Measurements from ENCODE around the gene BPTF. TPM values are rescaled to one million over a fixed set of nuclear protein-coding genes. Genes with fewer than 3 reads are reported as not detected.

The BPTF gene
- total and polyA plus RNA-seq, 12 donors: 17.3 to 91.6 (median 62.2) TPM

DNA sequence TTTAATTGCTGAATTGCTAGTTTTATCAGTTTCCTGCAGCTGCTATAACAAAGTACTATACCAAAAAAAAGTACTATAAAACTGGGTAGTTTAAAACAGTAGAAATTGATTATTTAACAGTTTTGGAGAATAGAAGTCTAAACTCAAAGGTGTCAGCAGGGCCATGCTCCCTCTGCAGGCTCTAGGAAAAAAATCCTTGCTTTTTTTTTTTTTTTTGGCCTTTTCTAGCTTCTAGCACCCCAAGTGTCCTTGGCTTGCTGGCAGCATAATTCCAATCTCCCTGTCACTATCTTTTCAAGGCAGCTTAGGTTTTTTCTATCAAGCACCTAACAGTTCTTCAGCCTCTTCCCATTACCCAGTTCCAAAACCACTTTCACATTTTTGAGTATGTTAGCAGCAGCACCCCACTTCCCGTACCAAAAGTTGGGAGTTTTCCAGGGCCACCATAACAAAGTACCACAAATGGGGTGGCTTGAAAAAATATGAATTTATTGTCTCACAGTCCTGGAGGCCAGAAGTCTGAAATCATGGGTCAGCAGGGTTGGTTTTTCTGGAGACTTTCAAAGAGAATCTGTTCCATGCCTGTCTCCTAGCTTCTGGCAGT is 37.4 kb downstream of the BPTF start:
- intact Hi-C loops (cut with DNase I): no loop called here
- no peak overlapping the region for H3K27ac ChIP-seq
- DNase-seq: peak in 3 of 7 donors; percentile 18 to 36 (median 29)
- peaks cover 0 to 3% of the 10 kb centered on the region in 2 donors for H3K36me3 ChIP-seq (replicated peaks in 1 of 2)
- no peak overlapping the region for H3K4me3 ChIP-seq
- H3K4me1 ChIP-seq (replicated peaks in 1 of 2): peaks cover 0 to 28% of the 10 kb centered on the region in 2 donors
- no peaks in the 10 kb centered on the region for H3K27me3 ChIP-seq
- TF ChIP-seq, protein P1, sequence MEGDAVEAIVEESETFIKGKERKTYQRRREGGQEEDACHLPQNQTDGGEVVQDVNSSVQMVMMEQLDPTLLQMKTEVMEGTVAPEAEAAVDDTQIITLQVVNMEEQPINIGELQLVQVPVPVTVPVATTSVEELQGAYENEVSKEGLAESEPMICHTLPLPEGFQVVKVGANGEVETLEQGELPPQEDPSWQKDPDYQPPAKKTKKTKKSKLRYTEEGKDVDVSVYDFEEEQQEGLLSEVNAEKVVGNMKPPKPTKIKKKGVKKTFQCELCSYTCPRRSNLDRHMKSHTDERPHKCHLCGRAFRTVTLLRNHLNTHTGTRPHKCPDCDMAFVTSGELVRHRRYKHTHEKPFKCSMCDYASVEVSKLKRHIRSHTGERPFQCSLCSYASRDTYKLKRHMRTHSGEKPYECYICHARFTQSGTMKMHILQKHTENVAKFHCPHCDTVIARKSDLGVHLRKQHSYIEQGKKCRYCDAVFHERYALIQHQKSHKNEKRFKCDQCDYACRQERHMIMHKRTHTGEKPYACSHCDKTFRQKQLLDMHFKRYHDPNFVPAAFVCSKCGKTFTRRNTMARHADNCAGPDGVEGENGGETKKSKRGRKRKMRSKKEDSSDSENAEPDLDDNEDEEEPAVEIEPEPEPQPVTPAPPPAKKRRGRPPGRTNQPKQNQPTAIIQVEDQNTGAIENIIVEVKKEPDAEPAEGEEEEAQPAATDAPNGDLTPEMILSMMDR (IDR thresholded peaks at IDR 0.05): peak in 1 of 6 experiments; percentile 12
- TF ChIP-seq POLR2A (IDR thresholded peaks at IDR 0.05): no peak
- 83 to 91% (median 88%) methylated on average over 1 of the region's 1 CpG for WGBS, 4 donors
- no peaks in the 10 kb centered on the region for H3K9me3 ChIP-seq (replicated peaks in 1 of 3)

DNA sequence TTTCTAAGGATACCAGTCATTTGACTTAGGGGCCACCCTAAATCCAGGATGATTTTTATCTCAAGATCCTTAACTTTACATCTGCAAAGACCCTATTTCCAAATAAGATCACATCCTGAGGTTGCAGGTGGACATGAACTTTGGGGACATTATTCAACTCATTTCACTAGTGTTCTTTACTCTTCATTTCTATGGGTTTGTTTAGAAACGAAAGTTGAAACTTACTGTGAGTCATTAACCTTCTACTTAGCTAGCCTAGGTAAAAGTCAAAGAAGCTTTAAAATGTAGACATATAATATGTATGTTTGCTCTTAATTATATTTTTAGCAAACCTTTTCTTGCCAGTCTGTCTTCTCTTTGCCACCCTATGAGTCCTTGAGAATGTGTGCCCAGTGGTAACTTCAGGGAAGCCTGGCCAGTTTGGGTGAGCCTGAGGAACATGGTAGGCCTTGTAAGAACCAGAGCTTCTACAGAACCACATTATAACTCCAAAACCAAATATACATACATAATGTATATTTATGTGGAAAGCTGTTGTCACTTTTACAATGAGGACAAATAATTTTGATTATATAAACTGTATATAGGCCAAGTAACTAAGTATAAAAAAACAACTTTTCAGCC is 38.4 kb downstream of the BPTF start:
- Histone ChIP-seq H3K27me3 (no peaks in the 10 kb centered on the region), H3K36me3 (replicated peaks in 1 of 2) (peaks cover 0 to 3% of the 10 kb centered on the region in 2 donors), H3K9me3 (replicated peaks in 1 of 3) (no peaks in the 10 kb centered on the region), H3K27ac (no peak overlapping the region), H3K4me1 (replicated peaks in 1 of 2) (peaks cover 0 to 27% of the 10 kb centered on the region in 2 donors), H3K4me3 (no peak overlapping the region)
- 49 to 53% (median 50%) methylated on average over 1 of the region's 1 CpG for WGBS, 4 donors
- intact Hi-C loops (cut with DNase I): no loop called here
- DNase-seq: no peak
- no peak for TF ChIP-seq POLR2A (IDR thresholded peaks at IDR 0.05)
- TF ChIP-seq, protein P1 (IDR thresholded peaks at IDR 0.05): no peak

- Histone ChIP-seq H3K9me3 (replicated peaks in 1 of 3) (no peaks in the 10 kb centered on the region), H3K36me3 (replicated peaks in 1 of 2) (peaks cover 0 to 3% of the 10 kb centered on the region in 2 donors), H3K27ac (no peak overlapping the region), H3K4me1 (replicated peaks in 1 of 2) (peaks cover 0 to 14% of the 10 kb centered on the region in 2 donors), H3K27me3 (no peaks in the 10 kb centered on the region), H3K4me3 (no peak overlapping the region)
- TF ChIP-seq POLR2A (IDR thresholded peaks at IDR 0.05): no peak
- TF ChIP-seq, protein P1 (IDR thresholded peaks at IDR 0.05): no peak
- DNase-seq: no peak
- intact Hi-C loops (cut with DNase I): no loop called here
- 57 to 77% (median 70%) methylated on average over 1 of the region's 1 CpG for WGBS, 4 donors
These were observed 40.1 kb downstream of the BPTF start for GRCh38 chr17:67865438-67865837.

DNA sequence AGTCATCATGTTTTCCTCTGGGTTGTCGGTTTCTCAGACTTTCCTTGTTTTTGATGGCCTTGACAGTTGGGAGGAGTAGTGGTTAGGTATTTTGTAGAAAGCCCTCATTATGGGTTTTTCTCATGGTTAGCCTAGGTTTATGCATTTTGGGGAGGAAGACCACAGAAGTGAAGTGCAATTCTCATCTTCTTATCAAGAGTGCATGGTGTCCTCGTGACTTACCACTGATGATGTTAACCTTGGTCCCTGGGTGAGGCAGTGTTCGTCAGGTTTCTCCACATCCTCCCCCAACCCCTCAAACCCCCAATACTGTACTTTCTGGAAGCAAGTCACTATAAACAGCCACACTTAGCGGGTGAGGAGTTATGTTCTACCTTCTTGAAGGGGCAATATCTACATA is 42.3 kb downstream of the BPTF start:
- Histone ChIP-seq H3K27me3 (no peaks in the 10 kb centered on the region), H3K4me3 (no peak overlapping the region), H3K9me3 (replicated peaks in 1 of 3) (no peaks in the 10 kb centered on the region), H3K36me3 (replicated peaks in 1 of 2) (peaks cover 0 to 3% of the 10 kb centered on the region in 2 donors), H3K4me1 (replicated peaks in 1 of 2) (peaks cover 0 to 9% of the 10 kb centered on the region in 2 donors), H3K27ac (no peak overlapping the region)
- intact Hi-C loops (cut with DNase I): no loop called here
- TF ChIP-seq, protein P1 (IDR thresholded peaks at IDR 0.05): no peak
- TF ChIP-seq POLR2A (IDR thresholded peaks at IDR 0.05): no peak
- WGBS, 4 donors: 70 to 78% (median 72%) methylated on average over 4 of the region's 4 CpGs
- DNase-seq: no peak

All from adrenal gland (tissue), 12 donors.